ENCODE measurements around the gene HUNK.

Gene HUNK

DNA sequence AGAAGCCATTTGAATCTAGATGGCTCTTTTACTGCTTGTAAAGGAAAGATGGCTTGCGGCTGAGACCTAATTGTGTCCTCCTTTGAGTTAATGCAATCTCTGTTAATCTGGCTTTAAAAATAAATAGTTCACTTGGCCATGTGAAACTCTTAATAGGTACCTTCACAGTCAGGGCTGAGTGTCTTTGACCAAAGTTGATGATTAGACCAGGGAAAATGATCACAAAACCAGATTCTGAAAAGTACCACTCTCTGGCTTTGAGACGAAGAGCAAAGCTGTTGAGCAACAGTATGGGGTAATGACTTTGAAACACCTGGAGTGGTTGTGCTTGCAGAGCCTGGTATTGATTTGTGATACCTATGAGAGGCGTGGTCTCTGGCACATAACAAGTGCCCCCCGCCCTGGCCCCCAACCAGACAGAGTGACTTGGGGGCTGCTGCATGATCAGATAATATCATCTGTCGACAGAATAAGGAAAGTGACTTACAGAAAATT is 4.7 kb downstream of the HUNK start:
- H3K4me3 ChIP-seq (ENCODE audit: low read depth, low read length): no peak overlapping the region
- TF ChIP-seq, protein P1, sequence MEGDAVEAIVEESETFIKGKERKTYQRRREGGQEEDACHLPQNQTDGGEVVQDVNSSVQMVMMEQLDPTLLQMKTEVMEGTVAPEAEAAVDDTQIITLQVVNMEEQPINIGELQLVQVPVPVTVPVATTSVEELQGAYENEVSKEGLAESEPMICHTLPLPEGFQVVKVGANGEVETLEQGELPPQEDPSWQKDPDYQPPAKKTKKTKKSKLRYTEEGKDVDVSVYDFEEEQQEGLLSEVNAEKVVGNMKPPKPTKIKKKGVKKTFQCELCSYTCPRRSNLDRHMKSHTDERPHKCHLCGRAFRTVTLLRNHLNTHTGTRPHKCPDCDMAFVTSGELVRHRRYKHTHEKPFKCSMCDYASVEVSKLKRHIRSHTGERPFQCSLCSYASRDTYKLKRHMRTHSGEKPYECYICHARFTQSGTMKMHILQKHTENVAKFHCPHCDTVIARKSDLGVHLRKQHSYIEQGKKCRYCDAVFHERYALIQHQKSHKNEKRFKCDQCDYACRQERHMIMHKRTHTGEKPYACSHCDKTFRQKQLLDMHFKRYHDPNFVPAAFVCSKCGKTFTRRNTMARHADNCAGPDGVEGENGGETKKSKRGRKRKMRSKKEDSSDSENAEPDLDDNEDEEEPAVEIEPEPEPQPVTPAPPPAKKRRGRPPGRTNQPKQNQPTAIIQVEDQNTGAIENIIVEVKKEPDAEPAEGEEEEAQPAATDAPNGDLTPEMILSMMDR (IDR thresholded peaks at IDR 0.05; ENCODE audit: borderline replicate concordance, insufficient read depth, low read depth, low read length): no peak

DNA sequence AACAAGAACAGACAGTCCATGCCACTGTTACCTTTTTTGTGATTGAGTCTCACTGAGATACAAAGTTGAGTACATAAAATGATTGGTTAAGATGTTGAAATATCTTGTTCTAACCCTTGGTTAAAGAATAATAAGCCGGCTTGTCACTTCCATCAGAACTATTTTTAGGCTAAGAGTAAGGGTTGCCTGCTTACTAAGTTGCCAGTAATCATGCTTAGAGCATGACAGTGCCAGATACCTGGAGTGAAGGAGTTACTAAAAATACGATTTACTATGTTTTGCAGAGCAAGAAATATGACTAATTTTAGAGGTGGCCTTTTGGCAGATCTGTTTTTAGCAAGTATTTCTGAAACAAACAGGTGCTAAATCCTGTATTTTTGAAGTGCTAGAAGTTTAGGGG is 6.0 kb downstream of the HUNK start:
- TF ChIP-seq, protein P1 (IDR thresholded peaks at IDR 0.05; ENCODE audit: borderline replicate concordance, insufficient read depth, low read depth, low read length): no peak

DNA sequence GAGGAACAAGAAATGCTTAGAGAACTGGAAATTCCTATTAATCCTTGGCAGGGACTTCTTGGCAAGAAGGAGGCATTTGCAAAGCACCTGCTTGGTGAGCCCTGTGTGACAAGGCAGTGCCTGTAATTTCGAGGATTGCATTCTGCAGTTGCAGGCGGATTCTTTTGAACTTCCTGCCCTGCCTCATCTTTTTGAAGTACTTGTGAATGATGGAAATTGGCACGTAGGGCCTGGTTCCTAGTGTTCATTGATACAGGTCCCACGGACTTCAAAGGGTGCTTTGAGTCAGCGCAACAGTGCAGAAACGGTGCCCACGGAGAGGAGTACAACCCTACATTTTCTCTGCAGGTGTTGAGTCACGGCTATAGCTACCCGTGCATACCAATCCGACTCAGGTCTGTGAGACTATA is 6.4 kb downstream of the HUNK start:
- no peak overlapping the region for H3K4me3 ChIP-seq (ENCODE audit: low read depth, low read length)
- TF ChIP-seq, protein P1 (IDR thresholded peaks at IDR 0.05; ENCODE audit: borderline replicate concordance, insufficient read depth, low read depth, low read length): no peak

More for the DNA sequence above, 6.0 kb downstream of the HUNK start:
- no peak overlapping the region for H3K4me3 ChIP-seq (ENCODE audit: low read depth, low read length)

DNA sequence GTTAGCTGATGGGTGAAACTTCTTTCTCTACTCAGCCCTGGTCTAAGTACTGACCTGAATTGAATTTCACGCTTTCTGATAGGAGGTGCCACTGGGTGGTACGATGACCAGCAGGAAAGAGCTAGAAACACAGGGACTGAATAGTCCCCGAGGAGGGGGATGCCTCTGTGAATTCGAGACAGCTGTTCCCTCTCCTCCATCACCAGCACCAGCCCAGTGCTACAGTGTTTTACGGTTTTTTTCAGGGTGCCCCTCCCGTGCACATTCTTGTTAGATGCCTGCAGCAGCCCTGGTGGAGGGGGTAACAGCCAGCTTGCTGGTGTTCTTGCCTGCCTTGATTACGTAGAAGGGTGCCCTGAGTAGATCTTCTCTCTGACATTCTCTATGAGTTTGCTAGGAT is 7.1 kb downstream of the HUNK start:
- TF ChIP-seq, protein P1 (IDR thresholded peaks at IDR 0.05; ENCODE audit: borderline replicate concordance, insufficient read depth, low read depth, low read length): no peak
- H3K4me3 ChIP-seq (ENCODE audit: low read depth, low read length): no peak overlapping the region

GRCh38 chr21:31880816-31881215 is 8.0 kb downstream of the HUNK start:
- no peak overlapping the region for H3K4me3 ChIP-seq (ENCODE audit: low read depth, low read length)
- TF ChIP-seq, protein P1 (IDR thresholded peaks at IDR 0.05; ENCODE audit: borderline replicate concordance, insufficient read depth, low read depth, low read length): no peak

- TF ChIP-seq, protein P1 (IDR thresholded peaks at IDR 0.05; ENCODE audit: borderline replicate concordance, insufficient read depth, low read depth, low read length): no peak
- no peak overlapping the region for H3K4me3 ChIP-seq (ENCODE audit: low read depth, low read length)
Measured at GRCh38 chr21:31882711-31883110, 9.9 kb downstream of the HUNK start.

- no peak overlapping the region for H3K4me3 ChIP-seq (ENCODE audit: low read depth, low read length)
- TF ChIP-seq, protein P1 (IDR thresholded peaks at IDR 0.05; ENCODE audit: borderline replicate concordance, insufficient read depth, low read depth, low read length): no peak
Measured at GRCh38 chr21:31885146-31885545, 12.3 kb downstream of the HUNK start.

All from GM12875 (cell line).